ENCODE data around the gene COP1. TPM values are rescaled to one million over a fixed set of nuclear protein-coding genes. Genes with fewer than 3 reads are reported as not detected.

The COP1 gene
- total and polyA plus RNA-seq, 2 of the 13 experiments (the other 11 are each of a cell fraction or from before 2014, with no cell fraction given), result 20.5 to 51.3 TPM

DNA sequence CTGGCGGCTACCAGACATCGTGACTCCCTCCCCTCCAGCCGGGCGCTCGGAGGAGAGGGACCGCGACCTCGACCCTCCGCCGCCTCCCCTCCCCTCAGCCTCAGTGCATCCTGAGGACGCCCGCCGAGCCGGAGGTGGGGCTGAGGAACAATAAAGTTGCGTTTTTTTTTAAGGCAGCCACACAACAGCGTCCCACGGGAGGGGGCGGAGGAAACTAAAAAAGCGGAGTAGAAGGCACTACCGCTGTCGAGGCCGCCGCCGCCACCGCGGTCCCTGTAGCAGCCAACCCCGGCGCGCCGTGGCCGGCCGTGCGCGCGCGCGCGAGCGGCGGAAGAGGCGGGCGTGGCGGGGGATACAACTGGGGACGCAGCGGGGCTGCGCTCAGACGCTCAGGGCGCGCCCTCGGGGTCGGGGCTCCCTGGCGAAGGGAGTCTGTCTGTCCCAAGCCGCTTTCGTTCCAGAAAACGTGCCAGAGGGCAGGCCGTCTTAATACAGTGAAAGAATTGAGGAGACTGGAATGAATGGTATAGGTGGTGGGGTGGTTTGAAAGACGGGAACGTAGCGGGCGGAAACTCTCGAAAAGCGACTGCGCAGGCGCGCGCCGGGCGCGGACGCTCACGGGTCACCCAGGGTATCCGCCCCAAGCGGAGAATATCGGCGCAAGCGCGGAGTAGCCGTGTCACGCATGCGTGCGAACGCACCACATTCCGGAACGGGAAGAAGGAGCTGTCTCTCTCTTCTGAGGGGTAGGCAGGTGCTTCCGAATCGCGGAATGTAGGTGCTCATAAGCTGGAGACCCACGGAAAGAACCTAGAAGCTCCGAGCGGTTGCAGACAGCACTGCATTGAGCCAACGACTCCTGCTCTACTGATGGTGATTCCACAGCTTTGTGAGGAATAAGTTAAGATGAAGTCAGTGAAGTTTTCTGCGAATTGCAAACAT lies at the start of gene COP1 (continued):
- TF ChIP-seq, protein P1, sequence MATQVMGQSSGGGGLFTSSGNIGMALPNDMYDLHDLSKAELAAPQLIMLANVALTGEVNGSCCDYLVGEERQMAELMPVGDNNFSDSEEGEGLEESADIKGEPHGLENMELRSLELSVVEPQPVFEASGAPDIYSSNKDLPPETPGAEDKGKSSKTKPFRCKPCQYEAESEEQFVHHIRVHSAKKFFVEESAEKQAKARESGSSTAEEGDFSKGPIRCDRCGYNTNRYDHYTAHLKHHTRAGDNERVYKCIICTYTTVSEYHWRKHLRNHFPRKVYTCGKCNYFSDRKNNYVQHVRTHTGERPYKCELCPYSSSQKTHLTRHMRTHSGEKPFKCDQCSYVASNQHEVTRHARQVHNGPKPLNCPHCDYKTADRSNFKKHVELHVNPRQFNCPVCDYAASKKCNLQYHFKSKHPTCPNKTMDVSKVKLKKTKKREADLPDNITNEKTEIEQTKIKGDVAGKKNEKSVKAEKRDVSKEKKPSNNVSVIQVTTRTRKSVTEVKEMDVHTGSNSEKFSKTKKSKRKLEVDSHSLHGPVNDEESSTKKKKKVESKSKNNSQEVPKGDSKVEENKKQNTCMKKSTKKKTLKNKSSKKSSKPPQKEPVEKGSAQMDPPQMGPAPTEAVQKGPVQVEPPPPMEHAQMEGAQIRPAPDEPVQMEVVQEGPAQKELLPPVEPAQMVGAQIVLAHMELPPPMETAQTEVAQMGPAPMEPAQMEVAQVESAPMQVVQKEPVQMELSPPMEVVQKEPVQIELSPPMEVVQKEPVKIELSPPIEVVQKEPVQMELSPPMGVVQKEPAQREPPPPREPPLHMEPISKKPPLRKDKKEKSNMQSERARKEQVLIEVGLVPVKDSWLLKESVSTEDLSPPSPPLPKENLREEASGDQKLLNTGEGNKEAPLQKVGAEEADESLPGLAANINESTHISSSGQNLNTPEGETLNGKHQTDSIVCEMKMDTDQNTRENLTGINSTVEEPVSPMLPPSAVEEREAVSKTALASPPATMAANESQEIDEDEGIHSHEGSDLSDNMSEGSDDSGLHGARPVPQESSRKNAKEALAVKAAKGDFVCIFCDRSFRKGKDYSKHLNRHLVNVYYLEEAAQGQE (IDR thresholded peaks at IDR 0.05; ENCODE audit: borderline replicate concordance in 1 of 2, low read depth in 1 of 2, low read length in 2 of 2), result no peak
- TF ChIP-seq ZNF446 (CRISPR knock-in tag; IDR thresholded peaks at IDR 0.05) (no peak), ZKSCAN1 (IDR thresholded peaks at IDR 0.05; ENCODE audit: low read length) (no peak), ZNF230 (CRISPR knock-in tag; IDR thresholded peaks at IDR 0.05) (no peak), ZNF124 (CRISPR knock-in tag; IDR thresholded peaks at IDR 0.05) (no peak), ZNF235 (CRISPR knock-in tag; IDR thresholded peaks at IDR 0.05; ENCODE audit: borderline replicate concordance) (no peak), ZNF883 (CRISPR knock-in tag; IDR thresholded peaks at IDR 0.05; ENCODE audit: not compliant biosample characterization) (peak; percentile 24), DNMT1 (CRISPR knock-in tag; IDR thresholded peaks at IDR 0.05) (no peak), ZNF567 (CRISPR knock-in tag; IDR thresholded peaks at IDR 0.05; ENCODE audit: borderline replicate concordance) (no peak), STAT5B (CRISPR knock-in tag; IDR thresholded peaks at IDR 0.05) (no peak), U2AF1 (optimal IDR thresholded peaks at IDR 0.05; ENCODE audit: low read depth, low read length) (no peak), ZNF589 (CRISPR knock-in tag; conservative IDR thresholded peaks at IDR 0.05) (no peak), SIN3A (IDR thresholded peaks at IDR 0.05; ENCODE audit: borderline replicate concordance, low read depth, low read length) (peak; percentile 65; the same call in 1 of the 2 replicates), ZNF839 (CRISPR knock-in tag; IDR thresholded peaks at IDR 0.05; ENCODE audit: borderline replicate concordance) (no peak), SKI (IDR thresholded peaks at IDR 0.05; ENCODE audit: partially characterized antibody) (no peak), KLF15 (CRISPR knock-in tag; IDR thresholded peaks at IDR 0.05; ENCODE audit: borderline replicate concordance) (0 out of 2 replicates have a peak, but pooled peaks have one; percentile 14)
- TF ChIP-seq, protein P2, sequence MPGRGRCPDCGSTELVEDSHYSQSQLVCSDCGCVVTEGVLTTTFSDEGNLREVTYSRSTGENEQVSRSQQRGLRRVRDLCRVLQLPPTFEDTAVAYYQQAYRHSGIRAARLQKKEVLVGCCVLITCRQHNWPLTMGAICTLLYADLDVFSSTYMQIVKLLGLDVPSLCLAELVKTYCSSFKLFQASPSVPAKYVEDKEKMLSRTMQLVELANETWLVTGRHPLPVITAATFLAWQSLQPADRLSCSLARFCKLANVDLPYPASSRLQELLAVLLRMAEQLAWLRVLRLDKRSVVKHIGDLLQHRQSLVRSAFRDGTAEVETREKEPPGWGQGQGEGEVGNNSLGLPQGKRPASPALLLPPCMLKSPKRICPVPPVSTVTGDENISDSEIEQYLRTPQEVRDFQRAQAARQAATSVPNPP (CRISPR knock-in tag; IDR thresholded peaks at IDR 0.05), result peak; percentile 64; the same call in 1 of the 2 replicates
- TF ChIP-seq, protein P3, sequence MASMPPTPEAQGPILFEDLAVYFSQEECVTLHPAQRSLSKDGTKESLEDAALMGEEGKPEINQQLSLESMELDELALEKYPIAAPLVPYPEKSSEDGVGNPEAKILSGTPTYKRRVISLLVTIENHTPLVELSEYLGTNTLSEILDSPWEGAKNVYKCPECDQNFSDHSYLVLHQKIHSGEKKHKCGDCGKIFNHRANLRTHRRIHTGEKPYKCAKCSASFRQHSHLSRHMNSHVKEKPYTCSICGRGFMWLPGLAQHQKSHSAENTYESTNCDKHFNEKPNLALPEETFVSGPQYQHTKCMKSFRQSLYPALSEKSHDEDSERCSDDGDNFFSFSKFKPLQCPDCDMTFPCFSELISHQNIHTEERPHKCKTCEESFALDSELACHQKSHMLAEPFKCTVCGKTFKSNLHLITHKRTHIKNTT (CRISPR knock-in tag; IDR thresholded peaks at IDR 0.05), result no peak
- TF ChIP-seq, protein P4, sequence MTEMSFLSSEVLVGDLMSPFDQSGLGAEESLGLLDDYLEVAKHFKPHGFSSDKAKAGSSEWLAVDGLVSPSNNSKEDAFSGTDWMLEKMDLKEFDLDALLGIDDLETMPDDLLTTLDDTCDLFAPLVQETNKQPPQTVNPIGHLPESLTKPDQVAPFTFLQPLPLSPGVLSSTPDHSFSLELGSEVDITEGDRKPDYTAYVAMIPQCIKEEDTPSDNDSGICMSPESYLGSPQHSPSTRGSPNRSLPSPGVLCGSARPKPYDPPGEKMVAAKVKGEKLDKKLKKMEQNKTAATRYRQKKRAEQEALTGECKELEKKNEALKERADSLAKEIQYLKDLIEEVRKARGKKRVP (CRISPR knock-in tag; IDR thresholded peaks at IDR 0.05), result 0 out of 4 replicates have a peak, but pooled peaks of 1 of the 2 experiments have one; percentile 13
- TF ChIP-seq, protein P5, sequence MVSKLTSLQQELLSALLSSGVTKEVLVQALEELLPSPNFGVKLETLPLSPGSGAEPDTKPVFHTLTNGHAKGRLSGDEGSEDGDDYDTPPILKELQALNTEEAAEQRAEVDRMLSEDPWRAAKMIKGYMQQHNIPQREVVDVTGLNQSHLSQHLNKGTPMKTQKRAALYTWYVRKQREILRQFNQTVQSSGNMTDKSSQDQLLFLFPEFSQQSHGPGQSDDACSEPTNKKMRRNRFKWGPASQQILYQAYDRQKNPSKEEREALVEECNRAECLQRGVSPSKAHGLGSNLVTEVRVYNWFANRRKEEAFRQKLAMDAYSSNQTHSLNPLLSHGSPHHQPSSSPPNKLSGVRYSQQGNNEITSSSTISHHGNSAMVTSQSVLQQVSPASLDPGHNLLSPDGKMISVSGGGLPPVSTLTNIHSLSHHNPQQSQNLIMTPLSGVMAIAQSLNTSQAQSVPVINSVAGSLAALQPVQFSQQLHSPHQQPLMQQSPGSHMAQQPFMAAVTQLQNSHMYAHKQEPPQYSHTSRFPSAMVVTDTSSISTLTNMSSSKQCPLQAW (CRISPR knock-in tag; IDR thresholded peaks at IDR 0.05), result peak; percentile 85

Measured in HepG2 (cell line).